Measurements from ENCODE around the gene KIAA0513.
"Not testable (repeated sequence)": the region's sequence is repeated elsewhere in the genome, so short reads cannot be mapped to it uniquely, and the experiment has no call there.

Gene KIAA0513

DNA sequence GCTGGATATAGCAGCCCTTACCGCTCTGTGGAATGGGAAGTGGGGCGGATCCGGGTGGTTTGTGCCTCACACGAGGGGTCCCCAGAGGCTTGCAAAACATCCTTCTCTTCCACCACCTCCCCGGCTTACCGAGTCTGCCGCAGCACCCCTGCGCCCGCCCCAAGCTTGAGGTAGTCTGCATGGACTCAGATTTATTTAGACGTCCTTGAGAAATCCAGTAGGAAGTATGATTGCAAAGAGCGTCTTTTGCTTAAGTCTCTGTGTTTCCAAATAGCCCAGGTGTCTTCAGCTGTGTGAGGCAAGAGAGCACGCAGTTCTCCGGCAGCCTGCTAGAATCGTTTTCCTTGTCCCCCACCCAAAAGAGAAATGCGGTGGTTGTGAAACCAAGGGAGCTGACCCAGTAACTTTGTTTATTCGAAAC lies 2.4 kb downstream of the KIAA0513 start:
- DNase-seq (ENCODE audit: low spot score): no peak

DNA sequence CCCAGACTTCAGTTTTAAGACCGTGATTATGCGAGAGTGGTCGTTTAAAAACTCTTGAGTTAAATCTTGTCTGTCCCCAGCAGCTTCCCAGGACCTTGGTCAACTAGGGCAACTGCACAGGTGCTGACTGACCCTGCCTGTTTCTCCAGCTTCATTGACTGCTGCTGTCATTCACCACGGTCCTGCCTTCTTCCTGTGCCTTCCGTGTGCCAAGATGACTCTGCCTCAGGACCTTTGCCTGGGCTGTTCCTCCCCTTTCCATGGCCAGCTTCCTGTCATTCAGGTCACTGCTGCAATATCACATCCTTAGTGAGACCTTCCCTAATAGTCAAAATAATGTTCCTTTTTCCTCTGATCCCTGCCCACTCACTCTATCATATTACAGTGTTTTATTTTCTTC lies 3.9 kb downstream of the KIAA0513 start:
- DNase-seq (ENCODE audit: low spot score): no peak

DNA sequence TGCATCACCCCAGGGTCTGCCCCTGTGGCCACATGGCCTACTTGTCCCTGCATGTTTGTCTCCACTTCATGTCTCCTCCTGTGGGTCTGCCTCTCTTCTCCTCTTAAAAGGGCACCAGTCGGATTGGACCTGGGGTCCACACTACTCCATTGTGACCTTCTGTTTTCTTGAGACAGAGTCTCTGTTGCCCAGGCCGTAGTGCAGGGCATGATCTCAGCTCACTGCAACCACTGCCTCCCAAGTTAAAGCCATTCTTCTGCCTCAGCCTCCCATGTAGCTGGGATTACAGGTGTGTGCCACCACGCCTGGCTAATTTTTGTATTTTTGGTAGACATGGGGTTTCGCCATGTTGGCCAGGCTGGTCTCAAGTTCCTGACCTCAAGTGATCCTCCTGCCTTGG lies 4.6 kb downstream of the KIAA0513 start:
- not testable (repeated sequence) for DNase-seq (ENCODE audit: low spot score)

DNA sequence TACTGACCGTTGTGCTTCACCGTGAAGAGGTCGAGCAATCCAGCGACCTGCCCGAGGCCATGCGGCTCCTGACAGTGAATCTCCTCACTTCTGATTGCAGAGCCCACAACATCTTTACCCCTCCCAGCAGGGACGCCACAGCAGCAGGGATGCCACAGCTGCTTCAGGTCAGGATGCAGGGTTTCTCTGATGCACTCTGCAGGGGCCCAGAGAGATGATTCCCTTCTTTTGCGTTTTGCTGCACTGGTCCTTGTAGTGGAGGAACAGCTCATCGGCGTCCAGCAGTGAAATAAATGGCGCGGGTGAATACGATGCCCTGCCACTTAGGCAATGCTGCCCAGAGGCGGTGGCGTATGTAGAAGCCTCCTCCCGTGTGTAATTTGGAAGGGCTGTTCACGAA lies 5.6 kb downstream of the KIAA0513 start:
- DNase-seq (ENCODE audit: low spot score): no peak

DNA sequence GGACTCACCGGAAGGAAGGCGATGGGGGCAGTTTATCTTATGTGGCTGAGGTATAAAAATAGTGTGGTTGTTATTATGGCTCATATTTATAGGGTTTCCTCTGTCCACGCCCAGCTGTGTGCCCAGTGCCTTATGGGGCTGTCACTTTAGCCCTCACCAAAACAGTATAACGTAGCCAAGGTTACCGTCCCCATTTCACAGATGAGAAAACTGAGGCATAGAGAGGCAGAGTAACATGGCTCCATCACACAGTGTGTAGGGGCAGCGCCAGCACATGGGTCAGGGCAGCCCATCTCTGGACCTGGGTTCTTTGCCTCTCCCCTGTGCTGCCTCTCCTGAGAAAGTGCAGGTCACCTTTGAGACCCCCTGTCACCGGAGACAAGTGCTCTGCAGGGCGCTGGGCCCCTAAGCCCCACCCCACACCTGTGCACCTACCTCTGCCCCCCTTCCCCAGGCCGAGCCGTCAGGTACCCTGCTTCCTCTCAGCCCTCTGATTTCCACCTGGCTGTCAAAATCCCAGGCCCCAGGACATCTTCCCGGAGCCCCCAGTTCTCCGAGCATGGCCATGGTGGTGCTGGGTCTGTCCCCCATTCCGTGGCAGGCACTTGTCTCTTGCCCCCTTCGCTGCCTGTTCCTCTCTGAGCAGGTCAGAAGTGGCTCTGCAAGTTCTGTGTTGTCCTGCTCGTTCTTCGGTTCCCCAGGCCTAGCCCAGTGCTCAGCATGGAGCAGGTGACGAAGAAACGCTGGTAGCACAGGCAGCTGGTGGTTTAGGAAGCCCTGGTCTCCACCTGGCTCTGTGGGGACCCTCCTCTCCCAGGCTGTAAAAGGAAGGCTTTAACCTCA lies 7.2 kb downstream of the KIAA0513 start:
- no peak for DNase-seq (ENCODE audit: low spot score)

DNA sequence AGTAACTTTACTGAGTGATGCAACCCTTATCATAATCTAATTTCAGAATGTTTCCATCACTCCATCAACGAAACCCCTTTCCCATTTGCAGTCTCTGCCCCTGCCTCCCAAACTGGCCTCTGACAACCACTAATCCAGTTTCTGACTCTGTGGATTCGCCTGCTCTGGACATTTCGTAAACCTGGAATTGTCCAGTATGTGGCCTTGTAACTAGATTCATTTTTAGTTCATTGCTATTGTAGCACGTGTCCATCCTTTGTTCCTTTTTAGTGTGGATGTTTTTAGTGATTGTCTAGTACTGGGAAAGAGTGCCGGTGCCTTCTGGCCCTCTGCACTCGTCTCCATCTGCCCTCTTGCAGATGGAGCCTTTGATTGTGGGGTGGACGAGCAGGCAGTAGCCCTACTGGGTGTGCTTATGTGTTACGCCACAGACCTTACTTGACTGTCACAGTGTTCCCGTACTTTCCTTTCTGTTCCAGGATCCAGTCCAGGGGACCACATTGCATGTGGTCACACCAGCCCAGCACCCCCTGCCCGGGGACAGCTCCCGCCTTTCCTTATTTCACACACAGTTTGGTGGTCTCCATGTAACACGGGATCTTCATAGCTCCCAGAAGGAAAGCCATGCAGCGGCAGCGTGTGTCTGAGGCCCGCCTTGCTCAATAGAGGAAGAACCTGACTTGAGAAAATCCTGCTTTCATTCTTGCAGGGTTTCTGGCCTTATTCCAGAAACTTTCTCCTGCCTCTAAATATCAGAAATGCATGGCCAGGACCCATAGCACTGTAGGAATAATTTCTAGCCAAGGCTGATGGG lies 8.8 kb downstream of the KIAA0513 start:
- no peak for DNase-seq (ENCODE audit: low spot score)

DNA sequence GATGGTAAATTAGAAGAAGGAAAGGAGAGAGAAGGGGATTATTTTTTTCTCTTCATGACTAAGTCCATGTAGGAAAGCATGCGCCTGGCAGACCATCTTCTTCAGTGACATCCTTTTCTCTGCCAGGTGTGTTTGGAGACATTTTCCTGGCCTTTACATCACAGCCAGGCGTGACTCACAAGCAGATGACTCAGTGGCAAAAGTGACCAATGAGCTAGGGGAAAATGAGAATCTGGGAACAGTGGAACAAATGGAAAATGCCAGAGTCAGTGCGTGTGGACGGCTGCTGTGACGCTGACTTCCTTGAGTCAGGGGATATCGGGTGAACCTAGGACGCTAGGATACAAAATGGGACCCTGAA lies 9.4 kb downstream of the KIAA0513 start:
- no peak for DNase-seq (ENCODE audit: low spot score)

DNA sequence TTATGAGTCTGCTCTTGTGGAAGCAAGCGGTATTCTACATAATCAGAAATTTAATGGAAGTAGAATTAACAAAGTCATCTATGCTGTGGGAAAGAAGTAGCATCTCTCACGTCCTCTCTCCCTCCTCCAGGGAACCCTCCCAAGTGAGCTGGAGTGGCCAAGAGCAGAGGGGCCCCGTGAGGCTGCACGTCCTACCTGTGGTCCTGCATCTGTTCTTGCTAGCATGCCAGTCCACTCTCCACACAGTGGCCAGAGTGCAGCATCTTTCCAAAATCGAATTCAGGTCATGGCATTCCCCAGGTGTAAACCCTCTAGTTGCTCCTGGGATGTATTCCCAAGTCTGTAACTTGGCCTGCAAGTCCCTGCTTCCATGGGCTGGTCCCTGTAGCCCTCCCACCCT lies 10.1 kb downstream of the KIAA0513 start:
- DNase-seq (ENCODE audit: low spot score): no peak

DNA sequence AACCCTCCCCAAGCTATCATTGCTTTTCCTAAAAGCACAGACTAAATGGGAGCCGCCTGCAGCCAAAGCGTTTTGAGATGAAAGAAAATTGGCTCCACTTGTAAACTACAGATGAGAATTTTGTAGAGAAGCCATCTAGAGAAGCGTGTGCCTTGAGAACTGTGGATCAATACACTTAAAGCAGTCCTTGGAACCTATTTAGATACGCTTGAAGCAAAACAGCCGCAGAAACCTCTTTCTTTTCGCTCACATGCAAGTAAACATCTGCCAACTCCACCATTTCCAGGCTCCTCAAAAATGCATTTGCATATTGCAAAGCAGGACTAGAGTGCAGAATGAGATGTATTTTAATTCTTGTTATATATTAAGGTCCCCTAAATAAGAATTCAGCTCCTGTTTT lies 13.1 kb downstream of the KIAA0513 start:
- no peak for DNase-seq (ENCODE audit: low spot score)

DNA sequence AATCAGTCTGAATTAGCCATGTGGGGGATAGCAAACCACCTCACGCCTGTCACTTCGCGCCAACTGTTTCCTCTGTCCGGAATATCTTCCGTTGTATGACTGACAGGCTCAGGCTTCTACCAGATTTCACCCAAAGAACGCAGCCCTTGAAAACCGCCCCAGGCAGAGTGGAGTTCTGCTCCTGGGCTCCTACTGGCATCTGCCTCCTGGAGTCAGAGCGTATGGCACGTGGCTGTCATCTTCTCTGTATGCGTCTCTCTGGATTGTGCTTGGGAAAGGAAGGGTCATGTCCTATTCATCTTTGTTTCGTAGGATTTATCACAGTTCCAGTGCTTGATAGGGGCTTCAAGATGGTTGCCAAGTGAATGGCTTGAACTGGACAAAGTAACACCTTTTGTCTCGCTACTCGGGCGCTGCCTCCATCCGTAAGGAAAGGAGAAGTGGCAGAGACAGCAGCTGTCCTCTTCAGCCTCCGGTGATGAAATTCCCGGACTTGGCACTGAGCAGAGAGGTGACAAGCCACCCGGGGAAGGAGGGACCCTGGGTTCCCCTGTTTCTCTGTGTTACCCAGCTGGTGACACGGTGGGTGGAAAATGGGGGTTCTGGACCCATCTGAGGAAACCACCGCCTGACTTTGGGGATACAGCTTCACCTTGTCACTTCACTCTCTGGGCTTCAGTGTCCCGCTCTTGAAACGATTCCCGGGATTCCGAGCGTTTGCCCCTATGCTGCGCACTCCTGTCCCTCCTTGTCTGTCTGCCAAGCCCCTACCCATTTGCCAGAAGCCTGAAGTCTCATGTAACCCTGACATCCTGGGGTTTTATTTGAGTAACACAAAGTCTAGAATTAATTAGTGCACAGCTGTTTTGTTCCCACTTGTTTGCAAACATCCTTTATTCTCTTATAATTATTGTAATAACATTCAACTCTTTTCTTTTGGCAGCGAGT lies 13.9 kb downstream of the KIAA0513 start:
- no peak for DNase-seq (ENCODE audit: low spot score)

DNA sequence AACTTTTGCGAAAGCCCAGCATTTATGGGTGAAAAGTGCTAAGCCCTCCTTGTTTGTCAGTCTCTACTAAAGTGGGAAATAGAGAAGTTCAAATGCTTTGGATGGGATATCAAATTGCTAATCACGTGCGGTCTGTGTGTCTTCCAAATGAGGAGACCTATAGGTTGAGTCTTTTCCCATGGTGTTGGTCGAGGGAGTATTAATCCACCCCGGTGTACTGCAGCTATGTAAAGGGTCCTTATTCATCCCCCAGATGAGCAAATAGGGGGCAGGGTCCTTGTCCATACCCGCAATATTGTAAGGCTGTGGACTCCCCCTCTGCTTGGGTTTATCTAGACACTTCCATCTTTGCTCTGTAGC lies 14.6 kb downstream of the KIAA0513 start:
- no peak for DNase-seq (ENCODE audit: low spot score)

DNA sequence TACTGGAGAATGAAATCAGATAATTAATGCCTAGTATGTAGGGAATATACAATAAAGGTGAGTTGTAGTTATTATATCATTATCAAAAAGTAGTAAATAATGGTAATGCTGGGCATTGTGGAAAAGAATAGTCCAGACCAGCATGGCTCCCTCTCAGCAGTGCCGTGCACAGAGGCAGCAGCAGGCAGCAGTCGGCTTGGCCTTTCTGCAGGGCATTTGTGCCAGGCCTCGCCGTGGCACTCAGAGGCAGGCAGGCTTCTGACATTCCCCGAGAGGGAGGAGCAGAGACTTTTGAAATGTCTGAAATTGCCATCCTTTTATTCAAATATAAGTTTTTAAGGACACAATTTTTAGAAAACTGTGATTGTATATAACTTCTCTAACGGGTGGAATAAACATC lies 15.0 kb downstream of the KIAA0513 start:
- DNase-seq (ENCODE audit: low spot score): no peak

DNA sequence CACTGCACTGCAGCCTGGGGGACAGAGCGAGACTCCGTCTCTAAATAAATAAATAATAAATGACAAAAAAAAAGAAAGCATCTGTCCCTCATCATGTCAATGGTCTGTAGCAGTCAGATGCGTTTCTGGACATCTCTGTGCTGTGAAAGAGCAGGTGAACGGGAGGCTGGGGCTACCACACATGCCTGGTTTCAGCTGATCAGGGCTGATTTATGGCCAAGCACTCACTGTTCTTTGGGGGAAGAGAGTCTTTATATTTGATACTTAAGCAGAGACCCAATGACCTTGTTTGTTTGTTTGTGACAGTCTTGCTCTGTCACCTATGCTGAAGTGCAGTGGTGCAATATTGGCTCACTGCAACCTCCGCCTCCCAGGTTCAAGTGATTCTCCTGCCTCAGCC lies 17.5 kb downstream of the KIAA0513 start:
- DNase-seq (ENCODE audit: low spot score): no peak

DNA sequence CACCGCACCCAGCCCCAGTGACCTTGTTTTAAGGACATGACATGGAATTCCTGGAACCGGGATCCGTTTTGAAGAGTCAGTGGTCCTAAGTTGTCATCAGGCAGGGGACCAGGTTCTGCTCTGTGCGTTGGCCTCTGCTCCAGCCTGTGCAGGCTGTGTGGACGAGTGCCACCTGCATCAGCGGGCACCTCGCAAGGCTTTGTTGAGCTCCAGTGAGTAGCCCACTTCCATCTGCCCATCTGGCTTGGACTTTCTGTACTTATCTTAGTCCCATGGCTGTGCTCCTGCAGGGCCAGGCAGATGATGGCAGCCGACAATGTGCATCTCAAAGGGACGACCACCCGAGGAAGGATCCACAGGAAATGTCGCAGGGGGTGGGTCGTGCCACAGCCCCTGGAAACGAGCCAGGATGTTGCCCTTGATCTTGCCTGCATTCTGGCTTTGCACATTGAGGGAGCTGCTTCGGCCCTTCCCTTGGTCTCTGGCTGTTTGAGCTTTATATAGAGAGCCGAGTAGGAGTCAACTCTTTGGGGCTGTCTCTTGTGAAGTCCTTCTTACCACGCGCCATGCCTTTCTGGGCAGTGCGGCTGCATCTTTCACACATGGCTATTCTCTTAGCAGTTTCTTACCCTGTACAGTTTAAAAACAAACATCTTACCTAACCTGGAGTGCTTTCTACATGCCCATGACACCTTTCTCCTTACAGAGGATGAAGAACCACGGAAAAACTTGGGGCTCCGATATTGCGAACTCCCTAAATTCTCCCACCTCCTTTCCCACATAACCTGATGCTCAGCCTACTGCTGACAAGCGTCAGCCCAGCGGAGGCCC lies 18.3 kb downstream of the KIAA0513 start:
- no peak for DNase-seq (ENCODE audit: low spot score)

DNA sequence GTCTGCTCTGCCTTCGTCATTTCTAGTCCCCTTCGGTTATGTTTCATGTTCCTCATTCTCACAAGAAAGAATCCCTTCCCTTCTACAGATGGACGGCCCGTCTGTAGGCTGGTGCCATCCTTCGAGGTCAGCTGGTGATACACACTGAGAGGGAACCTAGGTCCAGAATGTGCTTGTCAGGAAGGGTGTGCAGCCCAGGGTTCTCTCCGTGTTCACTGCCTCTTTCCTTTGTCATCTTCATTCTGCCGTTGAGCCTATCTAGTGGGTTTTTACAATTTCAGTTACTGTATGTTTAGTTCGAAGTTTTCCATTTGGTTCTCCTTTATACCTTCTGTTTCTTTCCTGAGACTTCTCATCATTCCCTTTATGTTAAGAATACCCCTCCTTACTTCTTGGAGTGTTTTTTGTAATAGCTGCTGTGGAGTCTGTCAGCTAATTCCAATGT lies 18.9 kb downstream of the KIAA0513 start:
- no peak for DNase-seq (ENCODE audit: low spot score)

DNA sequence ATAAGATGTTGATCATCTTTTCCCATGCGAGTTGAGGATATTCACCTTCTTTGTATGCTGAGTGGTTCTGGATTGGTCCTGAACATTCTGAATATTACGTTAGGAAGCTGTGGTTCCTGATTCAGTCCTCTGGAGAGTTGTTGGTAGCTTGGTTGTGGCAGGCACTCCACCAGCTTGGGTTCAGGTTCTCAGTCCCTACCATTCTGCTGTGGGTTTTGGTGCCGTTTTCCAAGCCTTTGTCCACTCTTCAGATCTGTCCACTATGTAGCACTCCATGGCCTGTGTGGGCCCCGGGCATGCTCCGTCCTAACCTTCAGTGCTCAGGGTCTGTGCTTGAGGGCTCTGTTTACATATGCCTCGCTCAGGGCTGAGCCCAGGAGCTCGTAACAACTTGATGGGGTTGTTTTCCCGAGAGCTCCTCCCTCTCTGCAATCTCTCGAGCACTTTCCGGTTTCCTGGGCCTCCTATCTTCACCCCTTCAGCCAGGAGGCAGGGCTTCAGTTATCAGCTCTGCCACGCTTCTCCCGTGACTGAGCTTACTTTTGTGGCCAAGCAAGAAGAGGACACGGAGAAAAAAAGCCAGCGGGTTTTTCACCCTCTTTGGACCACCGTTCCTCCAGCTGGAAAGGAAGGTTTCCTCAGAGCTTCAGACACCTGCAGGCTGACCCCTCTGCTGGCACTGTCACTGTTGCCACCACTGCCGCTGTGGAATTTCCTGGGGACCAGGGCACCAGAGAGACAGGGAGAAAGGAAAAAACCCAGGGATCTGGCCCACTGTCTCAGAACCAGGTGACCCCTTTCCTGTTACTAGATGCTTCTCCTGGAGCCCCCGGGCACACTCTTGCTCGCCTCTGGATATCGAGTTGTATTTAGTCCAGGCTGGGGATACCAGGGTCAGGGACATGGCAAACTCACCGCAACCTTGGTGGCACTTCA lies 19.6 kb downstream of the KIAA0513 start:
- DNase-seq (ENCODE audit: low spot score): no peak

DNA sequence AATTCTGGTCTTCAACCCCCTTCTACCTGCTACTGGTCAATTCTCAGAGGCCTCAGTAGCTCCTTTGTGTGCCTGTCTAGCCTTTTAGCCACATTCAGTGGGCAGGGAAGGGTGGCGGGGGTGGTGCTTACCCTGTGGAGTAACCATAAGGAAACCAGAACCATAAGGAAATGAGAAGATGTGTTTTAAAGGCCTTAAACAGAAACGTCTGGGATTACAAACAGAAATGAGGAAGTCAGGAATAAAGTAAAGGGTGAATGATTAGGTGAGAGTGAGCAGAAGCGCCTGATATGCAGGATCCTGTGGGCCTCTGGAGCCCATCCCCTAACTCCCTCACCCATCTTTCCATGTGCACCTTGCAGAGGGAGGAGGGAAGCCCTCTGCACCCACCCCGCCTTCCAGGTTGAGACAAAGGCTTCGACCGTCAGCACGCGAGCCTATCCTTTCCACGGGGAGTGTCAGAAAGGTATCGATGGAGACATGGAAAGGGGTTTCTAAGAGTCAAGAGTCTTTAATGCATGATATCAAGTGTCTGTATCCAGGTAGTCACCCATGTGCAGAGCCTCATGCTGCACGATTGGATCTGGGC lies 20.4 kb downstream of the KIAA0513 start:
- DNase-seq (ENCODE audit: low spot score): no peak

DNA sequence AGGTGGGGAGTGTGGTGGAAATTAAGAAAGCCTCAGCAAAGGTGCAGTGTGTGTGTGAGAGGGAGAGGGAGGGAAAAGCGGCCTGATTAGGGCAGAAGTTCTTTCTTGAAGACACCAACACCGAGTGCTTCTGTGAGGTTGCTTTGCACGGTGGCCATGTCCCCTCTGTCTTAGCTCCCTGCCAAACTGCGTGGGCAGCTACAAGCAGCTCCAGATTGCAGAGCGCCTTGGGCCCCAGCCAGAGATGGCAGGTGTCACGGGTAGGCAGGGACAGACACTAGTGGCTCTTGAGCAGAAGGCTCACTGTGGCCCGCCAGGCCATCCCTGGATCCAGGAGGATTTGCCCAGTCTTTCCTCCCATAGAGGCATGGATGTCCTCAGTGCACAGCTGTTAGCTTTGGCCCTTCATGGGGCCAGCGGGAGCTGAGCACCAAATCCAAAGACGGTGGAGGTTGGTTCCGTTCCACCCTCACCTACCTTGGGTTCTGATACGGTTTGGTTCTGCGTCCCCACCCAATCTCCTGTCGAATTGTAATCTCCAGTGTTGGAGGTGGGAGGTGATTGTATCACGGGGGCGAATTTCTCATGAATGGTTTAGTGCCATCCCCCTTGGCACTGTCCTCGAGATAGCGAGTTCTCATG lies 21.4 kb downstream of the KIAA0513 start:
- DNase-seq (ENCODE audit: low spot score): no peak

DNA sequence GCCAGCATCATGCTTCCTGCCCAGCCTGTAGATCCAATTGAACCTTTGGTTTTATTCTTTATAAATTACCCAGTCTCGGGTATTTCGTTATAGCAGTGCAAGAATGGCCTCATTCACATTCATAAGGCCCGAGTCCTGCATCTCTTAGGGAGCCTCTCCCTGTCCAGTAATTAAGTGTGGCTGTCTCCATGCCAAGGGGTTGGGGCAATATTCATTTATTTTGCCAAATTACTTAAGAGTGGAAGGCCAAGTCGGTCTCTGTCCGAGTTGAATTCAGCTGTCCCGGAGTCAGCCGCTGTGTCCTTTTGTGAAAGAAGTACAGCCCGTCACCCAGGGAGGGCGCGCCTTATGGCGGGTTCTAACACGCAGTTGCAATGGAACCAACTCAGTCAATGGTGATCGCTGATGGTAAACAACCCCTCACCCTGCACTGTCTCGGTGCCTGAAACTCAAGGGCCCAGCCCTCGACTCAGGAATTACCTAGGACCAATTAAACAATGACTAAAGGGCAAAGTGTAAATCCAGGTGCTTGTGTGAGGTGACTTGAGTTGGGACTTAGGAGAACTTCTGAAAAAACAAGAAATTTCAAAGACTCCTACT lies 22.2 kb downstream of the KIAA0513 start:
- no peak for DNase-seq (ENCODE audit: low spot score)

All from COLO829 (cell line).